SH-SY5Y (cell line): ENCODE results near the gene CMSS1.

Experiments used
- GATA2 ChIP-seq: IDR thresholded peaks from 2 replicates; pipeline ENCODE4 v1.6.1; 2011; ENCODE audit warnings: mild to moderate bottlenecking, low read depth, low read length
- GATA3 ChIP-seq: IDR thresholded peaks from 2 replicates; pipeline ENCODE4 v1.6.1; 2011; ENCODE audit warnings: low read depth, mild to moderate bottlenecking, low read length, moderate library complexity

DNA sequence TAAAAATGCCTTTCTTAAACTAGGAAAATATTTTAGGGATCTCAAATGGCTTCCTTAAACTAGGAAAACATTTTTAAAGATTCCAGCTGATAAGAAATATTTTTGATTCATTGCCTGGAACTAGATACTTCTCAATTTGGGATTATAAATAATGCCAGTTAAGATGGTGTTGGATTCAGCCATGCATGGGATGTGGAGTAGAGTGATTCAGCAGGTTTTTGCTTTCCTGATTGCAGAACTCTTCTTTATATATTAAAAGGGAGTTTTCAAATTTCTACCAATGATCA lies 281.1 kb downstream of the CMSS1 start:
- TF ChIP-seq GATA3 (no peak), GATA2 (no peak)
